CD4-positive, alpha-beta T cell treated with Interferon alpha-2 for 1 hour (primary cell): Measurements from ENCODE around the gene MED16.
"Not testable (repeated sequence)": the region's sequence is repeated elsewhere in the genome, so short reads cannot be mapped to it uniquely, and the experiment has no call there.

Experiments
- DNase-seq, 2 donors: peaks; one replicate each; pipeline ENCODE4 v3.0.0-alpha.2; 2020 to 2022

MED16 gene

GRCh38 chr19:825897-826644, 66.9 kb downstream of the MED16 start:
- no peak for DNase-seq

- DNase-seq = no peak
Measured at GRCh38 chr19:824885-825284, 68.1 kb downstream of the MED16 start.

GRCh38 chr19:823565-824121, 69.3 kb downstream of the MED16 start:
- no peak for DNase-seq

- DNase-seq = no peak
Measured at GRCh38 chr19:821825-822503, 71.0 kb downstream of the MED16 start, which contains the start of gene PLPPR3. Gene PLPPR3 (minus strand): TSS chr19:821955. CDS start chr19:821559, 396 bp downstream.

- DNase-seq = no peak
Measured at GRCh38 chr19:821231-821824, 71.7 kb downstream of the MED16 start.

GRCh38 chr19:820212-820611, 72.8 kb downstream of the MED16 start:
- not testable (repeated sequence) for DNase-seq
